H9 (cell line): Measurements from ENCODE around the gene STIMATE. TPM values are rescaled to one million over a fixed set of nuclear protein-coding genes. Genes with fewer than 3 reads are reported as not detected.

ENCODE experiments used
- DNase-seq: peaks from one replicate; pipeline ENCODE4 v3.0.0-alpha.2; 2017
- H2AFZ ChIP-seq: one replicate; pipeline ENCODE4 v1.6.1; 2013; ENCODE audit warnings: mild to moderate bottlenecking, low read length, control low read depth, moderate library complexity
- H2AK5ac ChIP-seq: 2 replicates; pipeline ENCODE4 v1.6.1; 2013; ENCODE audit warnings: low read length, control low read depth, mixed read lengths; ENCODE audit not compliant: insufficient read length
- H2BK120ac ChIP-seq: one replicate; pipeline ENCODE4 v1.6.1; 2013; ENCODE audit warnings: low read depth, mild to moderate bottlenecking, low read length, control low read depth, inconsistent platforms; ENCODE audit not compliant: poor library complexity, severe bottlenecking
- H2BK12ac ChIP-seq: 2 replicates; pipeline ENCODE4 v1.6.1; 2013; ENCODE audit warnings: low read length, control low read depth, mixed read lengths, low read depth; ENCODE audit not compliant: insufficient read length
- H2BK15ac ChIP-seq: 2 replicates; pipeline ENCODE4 v1.6.1; 2013; ENCODE audit warnings: low read depth, low read length, control low read depth
- H2BK20ac ChIP-seq: one replicate; pipeline ENCODE4 v1.6.1; 2013; ENCODE audit warnings: low read depth, mild to moderate bottlenecking, low read length, control low read depth, inconsistent platforms; ENCODE audit not compliant: poor library complexity, severe bottlenecking
- H2BK5ac ChIP-seq: 2 replicates; pipeline ENCODE4 v1.6.1; 2013; ENCODE audit warnings: low read length, control low read depth, mixed read lengths; ENCODE audit not compliant: insufficient read length
- H3K14ac ChIP-seq: 2 replicates; pipeline ENCODE4 v1.6.1; 2013; ENCODE audit warnings: low read length, control low read depth; ENCODE audit not compliant: insufficient read depth
- H3K18ac ChIP-seq: 2 replicates; pipeline ENCODE4 v1.6.1; 2013; ENCODE audit warnings: low read depth, mild to moderate bottlenecking, mixed read lengths, low read length, control low read depth; ENCODE audit not compliant: insufficient read length
- H3K23ac ChIP-seq: 2 replicates; pipeline ENCODE4 v1.6.1; 2013; ENCODE audit warnings: low read length, control low read depth, mixed read lengths, low read depth; ENCODE audit not compliant: insufficient read length
- H3K23me2 ChIP-seq: 2 replicates; pipeline ENCODE4 v1.6.1; 2013; ENCODE audit warnings: low read depth, mild to moderate bottlenecking, mixed read lengths, low read length, control low read depth; ENCODE audit not compliant: insufficient read length, poor library complexity, severe bottlenecking
- H3K27ac ChIP-seq: 2 replicates; pipeline ENCODE4 v1.5.1; 2013; ENCODE audit warnings: low read length, control low read depth, mixed read lengths, low read depth; ENCODE audit not compliant: insufficient read length
- H3K27me3 ChIP-seq: 2 replicates; pipeline ENCODE4 v1.6.1; 2013; ENCODE audit warnings: low read length, control low read depth, inconsistent platforms; ENCODE audit not compliant: insufficient read depth
- H3K4ac ChIP-seq: 2 replicates; pipeline ENCODE4 v1.6.1; 2013; ENCODE audit warnings: low read depth, mild to moderate bottlenecking, control low read depth, inconsistent platforms, low read length, moderate library complexity
- H3K4me1 ChIP-seq: 2 replicates; pipeline ENCODE4 v1.6.1; 2013; ENCODE audit warnings: low read length, control low read depth, inconsistent platforms; ENCODE audit not compliant: insufficient read depth
- H3K4me2 ChIP-seq: 2 replicates; pipeline ENCODE4 v1.6.1; 2013; ENCODE audit warnings: low read length, control low read depth, mixed read lengths; ENCODE audit not compliant: insufficient read length, insufficient read depth
- H3K56ac ChIP-seq: 2 replicates; pipeline ENCODE4 v1.6.1; 2013; ENCODE audit warnings: low read depth, mild to moderate bottlenecking, mixed read lengths, low read length, control low read depth; ENCODE audit not compliant: insufficient read length
- H3K79me1 ChIP-seq: 2 replicates; pipeline ENCODE4 v1.6.1; 2013; ENCODE audit warnings: low read depth, mild to moderate bottlenecking, moderate library complexity, low read length, control low read depth, inconsistent platforms; ENCODE audit not compliant: insufficient read depth, poor library complexity, severe bottlenecking
- H3K79me2 ChIP-seq: 2 replicates; pipeline ENCODE4 v1.6.1; 2013; ENCODE audit warnings: low read length, control low read depth, inconsistent platforms; ENCODE audit not compliant: insufficient read depth
- H3K9ac ChIP-seq: 2 replicates; pipeline ENCODE4 v1.6.1; 2013; ENCODE audit warnings: low read length, control low read depth, mixed read lengths; ENCODE audit not compliant: insufficient read length; ENCODE audit errors: extremely low read depth
- H3K9me3 ChIP-seq: one replicate; pipeline ENCODE4 v1.6.1; 2013; ENCODE audit warnings: low read depth, low read length, inconsistent platforms; ENCODE audit not compliant: control insufficient read depth
- H3T11ph ChIP-seq: one replicate; pipeline ENCODE4 v1.6.1; 2013; ENCODE audit warnings: mild to moderate bottlenecking, low read length, control low read depth, inconsistent platforms
- H4K20me1 ChIP-seq: one replicate; pipeline ENCODE4 v1.6.1; 2013; ENCODE audit not compliant: control insufficient read depth, insufficient read length, insufficient read depth
- H4K5ac ChIP-seq: 2 replicates; pipeline ENCODE4 v1.6.1; 2013; ENCODE audit warnings: low read depth, mild to moderate bottlenecking, mixed read lengths, low read length, control low read depth; ENCODE audit not compliant: insufficient read length
- H4K8ac ChIP-seq: replicated peaks from 2 replicates; pipeline ENCODE4 v1.6.1; 2013; ENCODE audit warnings: low read length, control low read depth, mixed read lengths, low read depth; ENCODE audit not compliant: insufficient read length
- H4K91ac ChIP-seq: 2 replicates; pipeline ENCODE4 v1.6.1; 2013; ENCODE audit warnings: low read depth, mild to moderate bottlenecking, moderate library complexity, mixed read lengths, low read length, control low read depth; ENCODE audit not compliant: insufficient read length
- H3K27ac Mint-ChIP-seq, 3 experiments: 2 replicates in 2 of 3; 3 replicates in 1 of 3; pipeline ENCODE4 v1.8.0; 2020 to 2021; ENCODE audit warnings: mixed read lengths in 3 of 3, mild to moderate bottlenecking in 1 of 3, moderate library complexity in 1 of 3
- H3K27me3 Mint-ChIP-seq: 2 replicates; pipeline ENCODE4 v1.8.0; 2021; ENCODE audit warnings: low read depth, mild to moderate bottlenecking, moderate library complexity, mixed read lengths
- H3K36me3 Mint-ChIP-seq, 3 experiments: 2 replicates in 2 of 3; 3 replicates in 1 of 3; pipeline ENCODE4 v1.8.0; 2020 to 2021; ENCODE audit warnings: low read depth in 3 of 3, mixed read lengths in 3 of 3; ENCODE audit not compliant: insufficient read depth in 1 of 3
- H3K4me1 Mint-ChIP-seq, 2 experiments: 2 replicates each; pipeline ENCODE4 v1.8.0; 2020; ENCODE audit warnings: mixed read lengths in 2 of 2
- H3K4me3 Mint-ChIP-seq, 2 experiments: 2 replicates in 1 of 2; 3 replicates in 1 of 2; pipeline ENCODE4 v1.8.0; 2020 to 2021; ENCODE audit warnings: mild to moderate bottlenecking in 2 of 2, mixed read lengths in 2 of 2, moderate library complexity in 1 of 2
- H3K9me3 Mint-ChIP-seq, 2 experiments: 2 replicates in 1 of 2; 3 replicates in 1 of 2; pipeline ENCODE4 v1.8.0; 2020; ENCODE audit warnings: mild to moderate bottlenecking in 2 of 2, mixed read lengths in 2 of 2, moderate library complexity in 1 of 2
- CTCF ChIP-seq: fragments of 200-600 bp; sonication (generic); conservative IDR thresholded peaks from 3 replicates; pipeline ENCODE4 v1.8.0; 2021; ENCODE audit warnings: antibody characterized with exemption, mild to moderate bottlenecking
- WGBS: extraction: QIAGEN DNeasy Blood & Tissue Kit; methylation state at CpG from one replicate; pipeline ENCODE4 v1.1.7; 2013; ENCODE audit warnings: missing lambda C conversion rate, low lambda C conversion rate, mixed read lengths; ENCODE audit not compliant: insufficient read length; ENCODE audit errors: extremely low coverage; 5-methylcytosine and 5-hydroxymethylcytosine counted together
- total RNA-seq: library from RNA; stranded (reverse); gene quantifications from 2 replicates; pipeline ENCODE4 v1.2.1, GENCODE V29; 2021

Gene STIMATE
- total RNA-seq, 1 experiment from 2014 or later = 25.6 TPM

GRCh38 chr3:52895418-52895817 lies 1.9 kb downstream of the STIMATE start:
- peaks cover 4% of the 10 kb centered on the region; the same call in 1 of the 2 replicates for H3K27me3 Mint-ChIP-seq
- no peak overlapping the region for H3T11ph ChIP-seq
- H3K23ac ChIP-seq = no peak overlapping the region
- no peak overlapping the region for H2BK12ac ChIP-seq
- H3K18ac ChIP-seq = no peak overlapping the region
- H4K5ac ChIP-seq = no peak overlapping the region
- no peak overlapping the region for H3K27ac Mint-ChIP-seq
- no peak overlapping the region for H3K9ac ChIP-seq
- H3K14ac ChIP-seq = no peak overlapping the region
- H2BK15ac ChIP-seq = no peak overlapping the region
- no peak overlapping the region for H2BK5ac ChIP-seq
- H4K91ac ChIP-seq = no peak overlapping the region
- H3K4me1 Mint-ChIP-seq = peaks cover 15 to 18% of the 10 kb centered on the region in 2 experiments
- no peak overlapping the region for H2AK5ac ChIP-seq
- H2AFZ ChIP-seq = no peak overlapping the region
- no peak overlapping the region for H2BK120ac ChIP-seq
- H3K4me3 Mint-ChIP-seq = peak overlapping the region; percentile 85 to 96
- peak overlapping the region; percentile 87 for H3K4me2 ChIP-seq
- WGBS = no CpG with 5 or more reads among the region's 5 CpGs
- H3K27ac ChIP-seq = no peak overlapping the region
- H3K23me2 ChIP-seq = peaks cover 7% of the 10 kb centered on the region
- no peak overlapping the region for H3K56ac ChIP-seq
- peaks cover 3% of the 10 kb centered on the region; the same call in 1 of the 2 replicates for H3K79me2 ChIP-seq
- no peak overlapping the region for H2BK20ac ChIP-seq
- H4K8ac ChIP-seq = no peak overlapping the region
- no peaks in the 10 kb centered on the region for H4K20me1 ChIP-seq
- H3K4me1 ChIP-seq = no peaks in the 10 kb centered on the region; the same call in none of the 2 replicates
- no peaks in the 10 kb centered on the region for H3K9me3 ChIP-seq
- peaks cover 0 to 11% (median 11%) of the 10 kb centered on the region in 3 experiments; a peak in 5 of 7 replicates for H3K36me3 Mint-ChIP-seq
- no peak for DNase-seq
- peaks cover 12% of the 10 kb centered on the region for H3K79me1 ChIP-seq
- H3K9me3 Mint-ChIP-seq = no peaks in the 10 kb centered on the region
- no peaks in the 10 kb centered on the region for H3K27me3 ChIP-seq
- no peak overlapping the region for H3K4ac ChIP-seq
- no peak for TF ChIP-seq CTCF
